Activated CD4-positive, alpha-beta memory T cell treated with anti-CD3 and anti-CD28 coated beads for 36 hours (primary cell): ENCODE measurements around the gene C2CD3. TPM values are rescaled to one million over a fixed set of nuclear protein-coding genes. Genes with fewer than 3 reads are reported as not detected.

Source experiments
- CTCF ChIA-PET: fragments of 350-600 bp; sonication (Branson Sonifier 250); formaldehyde crosslinking; loops from one replicate; lab custom pipeline; 2021; ENCODE audit warnings: antibody characterized with exemption, inconsistent platforms; lab: Charles Lee
- POLR2A ChIA-PET: fragments of 350-600 bp; sonication (Branson Sonifier 250); formaldehyde crosslinking; loops from one replicate; lab custom pipeline; 2021; ENCODE audit warnings: antibody characterized with exemption; lab: Charles Lee
- DNase-seq: peaks from one replicate; pipeline ENCODE4 v3.0.0-alpha.2; 2020
- H3K27ac Mint-ChIP-seq: one replicate; pipeline ENCODE4 v1.8.0; 2021; ENCODE audit warnings: mixed read lengths
- H3K27me3 Mint-ChIP-seq: one replicate; pipeline ENCODE4 v1.8.0; 2021; ENCODE audit warnings: mixed read lengths
- H3K36me3 Mint-ChIP-seq: one replicate; pipeline ENCODE4 v1.8.0; 2021; ENCODE audit warnings: mixed read lengths
- H3K4me1 Mint-ChIP-seq: one replicate; pipeline ENCODE4 v1.8.0; 2021; ENCODE audit warnings: low read depth, mixed read lengths
- H3K4me3 Mint-ChIP-seq: one replicate; pipeline ENCODE4 v1.8.0; 2021; ENCODE audit warnings: mild to moderate bottlenecking, mixed read lengths
- H3K9me3 Mint-ChIP-seq: one replicate; pipeline ENCODE4 v1.8.0; 2021; ENCODE audit warnings: mixed read lengths
- intact Hi-C: fragments of 100-400 bp; cut with micrococcal nuclease; formaldehyde crosslinking; loops from one replicate; pipeline ENCODE4 v1.15.1; 2023
- total RNA-seq, 2 experiments: library from RNA; stranded (reverse); gene quantifications; one replicate each; pipeline ENCODE4 v1.2.3, GENCODE V29; 2021

The C2CD3 gene
- total RNA-seq, 2 experiments from 2014 or later, result 22.6 to 24.7 TPM

DNA sequence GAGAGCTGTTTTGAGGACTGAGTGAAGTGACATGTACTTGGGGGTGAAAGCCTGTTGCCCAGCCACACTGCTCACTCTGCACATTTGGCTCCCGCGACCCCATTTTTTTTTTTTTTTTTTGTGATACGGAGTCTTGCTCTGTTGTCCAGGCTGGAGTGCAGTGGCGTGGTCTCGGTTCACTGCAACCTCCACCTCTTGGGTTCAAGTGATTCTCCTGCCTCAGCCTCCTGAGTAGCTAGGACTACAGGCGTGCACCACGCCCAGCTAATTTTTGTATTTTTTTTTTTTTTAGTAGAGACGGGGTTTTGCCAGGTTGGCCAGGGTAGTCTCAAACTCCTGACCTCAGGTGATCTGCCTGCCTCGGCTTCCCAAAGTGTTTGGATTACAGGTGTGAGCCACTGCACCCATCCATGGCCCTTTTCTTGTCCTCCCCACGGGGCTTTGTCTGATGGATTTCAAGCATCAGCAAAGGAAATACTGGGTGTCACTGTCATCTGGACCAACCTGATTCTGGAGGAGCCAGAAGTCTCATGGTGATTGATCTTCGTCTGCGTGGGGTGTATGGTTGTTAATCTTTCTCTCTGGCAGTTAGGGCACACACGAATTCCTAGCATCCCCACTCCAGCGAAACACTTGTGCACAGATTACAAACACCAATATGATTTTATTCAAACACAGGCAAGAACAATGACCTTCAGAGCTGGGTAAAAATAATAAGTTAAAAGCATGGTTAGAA is 158.6 kb downstream of the C2CD3 start:
- H3K36me3 Mint-ChIP-seq, result peaks cover 21% of the 10 kb centered on the region
- H3K27ac Mint-ChIP-seq, result peak overlapping the region; percentile 95
- H3K27me3 Mint-ChIP-seq, result no peaks in the 10 kb centered on the region
- H3K4me1 Mint-ChIP-seq, result peaks cover 90% of the 10 kb centered on the region
- ChIA-PET POLR2A (interaction anchor here (0.7 to 6.1 kb wide), 14 partner anchors 7 to 1497 kb away, joined by 3 to 95 read pairs (median 6); partner anchors contain the start of gene UCP2), CTCF (interaction anchor here (0.6 to 2.0 kb wide), 4 partner anchors 7 to 32 kb away, joined by 3 to 7 read pairs (median 4); no protein-coding TSS in a partner anchor)
- intact Hi-C loops, result no loop called here
- H3K4me3 Mint-ChIP-seq, result no peak overlapping the region
- H3K9me3 Mint-ChIP-seq, result no peaks in the 10 kb centered on the region
- DNase-seq, result peak; percentile 44

DNA sequence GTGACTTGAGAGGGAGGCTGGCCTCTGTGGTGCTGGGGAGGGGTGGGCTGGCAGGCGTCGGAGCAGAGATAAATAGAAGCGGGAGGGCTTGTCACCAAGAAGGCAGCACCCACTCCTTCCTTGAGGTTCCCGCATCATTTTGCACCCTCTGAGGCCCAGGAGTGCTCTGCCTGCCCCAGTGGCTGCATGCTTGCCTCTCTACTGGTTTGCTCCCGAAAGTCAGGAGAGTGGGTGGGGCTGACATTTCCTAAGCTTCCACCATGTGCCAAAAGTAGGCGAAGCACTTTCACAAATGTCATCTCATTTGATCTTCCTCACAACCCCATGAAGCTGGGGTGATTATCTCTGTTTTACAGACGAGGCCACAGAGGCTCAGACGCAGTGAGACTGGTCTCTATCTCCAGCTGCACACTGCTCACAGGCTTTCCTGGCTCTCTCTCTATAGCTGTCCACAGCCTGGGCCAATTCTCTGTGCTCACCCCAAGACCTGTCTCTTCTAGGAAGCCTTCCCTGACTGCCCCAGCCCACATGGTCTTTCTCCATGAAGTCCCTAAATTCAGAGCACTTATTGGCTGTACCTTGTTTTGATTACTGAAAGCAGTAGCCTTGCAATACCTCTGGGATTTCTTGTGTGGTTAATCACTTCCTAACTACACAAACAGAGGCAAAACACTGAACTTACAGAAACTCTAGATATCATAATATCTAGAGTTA is 159.3 kb downstream of the C2CD3 start:
- Mint-ChIP-seq H3K27me3 (no peaks in the 10 kb centered on the region), H3K4me3 (peak overlapping the region; percentile 24), H3K9me3 (no peaks in the 10 kb centered on the region), H3K4me1 (peaks cover 86% of the 10 kb centered on the region), H3K27ac (peak overlapping the region; percentile 95), H3K36me3 (peaks cover 14% of the 10 kb centered on the region)
- intact Hi-C loops, result loop anchor here (1.0 to 2.0 kb wide), 5 partner anchors 9 to 31 kb away; no protein-coding TSS in a partner anchor
- POLR2A ChIA-PET, result interaction anchor here (0.7 to 6.1 kb wide), 11 partner anchors 8 to 134 kb away, joined by 3 to 95 read pairs (median 7); partner anchors contain the start of gene UCP2
- peak; percentile 84 for DNase-seq
- CTCF ChIA-PET, result interaction anchor here (0.6 to 2.0 kb wide), 4 partner anchors 8 to 31 kb away, joined by 3 to 7 read pairs (median 4); no protein-coding TSS in a partner anchor

DNA sequence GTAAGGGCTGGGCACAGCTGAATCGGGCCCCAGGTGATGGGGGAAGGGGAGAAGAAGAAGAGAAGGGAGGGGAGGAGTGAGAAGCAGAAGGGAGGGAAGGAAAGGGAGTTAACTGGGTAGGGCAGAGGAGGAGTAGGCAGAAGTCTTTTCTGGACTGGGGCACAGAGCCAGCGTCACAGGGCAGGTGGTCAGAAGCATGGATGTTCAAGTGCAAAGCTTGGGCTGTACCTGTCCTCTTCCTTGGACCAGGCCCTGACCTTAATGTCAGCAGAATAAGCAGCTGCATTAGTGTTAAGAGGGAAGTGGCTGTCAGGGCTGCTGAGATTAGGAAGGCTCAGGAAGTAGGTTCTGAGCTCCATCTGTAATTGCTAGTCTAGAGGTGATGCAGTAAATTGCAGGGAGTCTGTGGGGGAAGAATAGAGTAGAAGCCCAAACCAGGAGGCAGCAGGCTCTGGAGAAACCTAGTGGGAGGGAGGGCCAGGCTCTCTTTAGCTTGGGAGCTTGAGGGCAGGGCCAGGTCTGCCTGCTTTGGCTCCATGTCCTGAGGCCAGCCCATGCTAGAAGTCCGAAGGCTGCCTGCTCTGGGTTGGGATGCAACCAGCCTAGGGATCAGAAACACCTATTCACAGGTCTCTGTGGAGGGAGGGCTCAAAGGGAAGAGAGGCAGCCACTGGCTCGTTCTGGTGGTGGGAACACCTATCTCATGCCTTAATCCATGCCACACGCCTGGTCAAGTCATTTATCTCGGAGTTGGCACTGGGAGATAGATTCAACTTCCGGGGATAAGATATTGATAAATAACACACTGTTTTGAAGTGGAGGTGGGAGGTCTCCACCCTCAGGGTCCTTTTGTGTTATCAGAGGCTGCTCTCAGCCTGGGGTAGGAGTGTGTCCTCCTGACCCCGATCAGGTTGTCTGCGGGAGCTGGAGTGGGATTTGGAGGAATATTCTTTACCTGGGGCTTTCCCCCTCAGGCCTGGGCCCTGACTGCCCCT is 160.2 kb downstream of the C2CD3 start:
- H3K9me3 Mint-ChIP-seq, result no peaks in the 10 kb centered on the region
- H3K4me3 Mint-ChIP-seq, result peak overlapping the region; percentile 24
- no peaks in the 10 kb centered on the region for H3K27me3 Mint-ChIP-seq
- H3K27ac Mint-ChIP-seq, result peak overlapping the region; percentile 95
- intact Hi-C loops, result loop anchor here (1.0 to 2.0 kb wide), 5 partner anchors 10 to 30 kb away; no protein-coding TSS in a partner anchor
- peaks cover 7% of the 10 kb centered on the region for H3K36me3 Mint-ChIP-seq
- POLR2A ChIA-PET, result interaction anchor here (0.8 to 6.1 kb wide), 8 partner anchors 9 to 39 kb away, joined by 3 to 95 read pairs (median 10); partner anchors contain the start of gene UCP2
- no peak for DNase-seq
- CTCF ChIA-PET, result interaction anchor here (1.0 to 2.0 kb wide), 3 partner anchors 15 to 30 kb away, joined by 3 to 7 read pairs (median 4); no protein-coding TSS in a partner anchor
- peaks cover 86% of the 10 kb centered on the region for H3K4me1 Mint-ChIP-seq

DNA sequence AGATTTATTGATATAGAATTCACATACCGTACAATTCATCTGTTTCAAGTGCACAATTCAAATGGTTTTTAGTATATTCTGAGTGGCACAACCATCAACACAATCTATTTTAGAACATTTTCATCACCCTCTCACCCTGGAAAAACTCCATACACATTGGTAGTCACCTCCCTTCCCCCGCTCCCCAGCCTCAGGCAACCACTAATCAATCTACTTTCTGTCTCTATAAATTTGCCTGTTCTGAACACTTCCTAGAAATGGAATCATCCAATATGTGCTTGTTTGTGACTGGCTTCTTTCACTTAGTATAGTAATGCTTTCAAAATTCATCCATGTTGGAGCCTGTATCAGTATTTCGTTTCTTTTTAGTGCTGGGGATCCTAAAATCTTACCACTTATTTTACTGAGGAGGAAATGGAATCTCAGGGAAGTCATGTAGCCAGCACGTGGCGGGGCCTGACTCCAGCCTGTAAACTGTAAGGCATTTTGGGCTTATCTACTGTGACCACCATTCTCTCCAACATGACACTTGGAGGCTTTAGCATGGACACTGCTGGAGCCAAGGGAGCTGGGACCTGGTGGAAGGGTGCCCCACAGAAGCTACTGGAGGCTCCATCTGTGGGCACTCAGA is 161.0 kb downstream of the C2CD3 start:
- Mint-ChIP-seq H3K4me3 (no peak overlapping the region), H3K36me3 (peaks cover 3% of the 10 kb centered on the region), H3K4me1 (peaks cover 86% of the 10 kb centered on the region), H3K27me3 (no peaks in the 10 kb centered on the region), H3K27ac (peak overlapping the region; percentile 95), H3K9me3 (no peaks in the 10 kb centered on the region)
- ChIA-PET CTCF (interaction anchor here (1.0 to 1.5 kb wide), 3 partner anchors 12 to 25 kb away, joined by 3 to 4 read pairs (median 3); no protein-coding TSS in a partner anchor), POLR2A (interaction anchor here (0.6 to 6.1 kb wide), 8 partner anchors 10 to 38 kb away, joined by 3 to 95 read pairs (median 6); partner anchors contain the start of gene UCP2)
- peak; percentile 71 for DNase-seq
- intact Hi-C loops, result loop anchor here (2.0 to 5.0 kb wide), 3 partner anchors 17 to 37 kb away; no protein-coding TSS in a partner anchor

DNA sequence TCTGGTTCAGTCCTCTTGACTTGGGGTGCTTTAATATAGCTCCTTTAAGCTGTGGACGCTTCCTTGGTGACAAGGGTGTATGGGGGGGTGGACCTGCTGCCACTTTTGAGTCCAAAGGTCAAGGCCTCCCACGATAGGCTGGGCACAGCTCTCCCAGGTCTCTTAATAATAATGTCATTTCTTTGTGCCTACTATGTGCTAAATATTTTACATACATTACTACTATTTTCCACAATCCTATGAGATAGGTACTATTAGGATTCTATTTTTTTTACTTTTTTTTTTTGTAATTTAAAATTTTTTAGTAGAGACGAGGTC is 161.6 kb downstream of the C2CD3 start:
- intact Hi-C loops, result loop anchor here (5.0 kb wide), 1 partner anchor 37 kb away; no protein-coding TSS in a partner anchor

DNA sequence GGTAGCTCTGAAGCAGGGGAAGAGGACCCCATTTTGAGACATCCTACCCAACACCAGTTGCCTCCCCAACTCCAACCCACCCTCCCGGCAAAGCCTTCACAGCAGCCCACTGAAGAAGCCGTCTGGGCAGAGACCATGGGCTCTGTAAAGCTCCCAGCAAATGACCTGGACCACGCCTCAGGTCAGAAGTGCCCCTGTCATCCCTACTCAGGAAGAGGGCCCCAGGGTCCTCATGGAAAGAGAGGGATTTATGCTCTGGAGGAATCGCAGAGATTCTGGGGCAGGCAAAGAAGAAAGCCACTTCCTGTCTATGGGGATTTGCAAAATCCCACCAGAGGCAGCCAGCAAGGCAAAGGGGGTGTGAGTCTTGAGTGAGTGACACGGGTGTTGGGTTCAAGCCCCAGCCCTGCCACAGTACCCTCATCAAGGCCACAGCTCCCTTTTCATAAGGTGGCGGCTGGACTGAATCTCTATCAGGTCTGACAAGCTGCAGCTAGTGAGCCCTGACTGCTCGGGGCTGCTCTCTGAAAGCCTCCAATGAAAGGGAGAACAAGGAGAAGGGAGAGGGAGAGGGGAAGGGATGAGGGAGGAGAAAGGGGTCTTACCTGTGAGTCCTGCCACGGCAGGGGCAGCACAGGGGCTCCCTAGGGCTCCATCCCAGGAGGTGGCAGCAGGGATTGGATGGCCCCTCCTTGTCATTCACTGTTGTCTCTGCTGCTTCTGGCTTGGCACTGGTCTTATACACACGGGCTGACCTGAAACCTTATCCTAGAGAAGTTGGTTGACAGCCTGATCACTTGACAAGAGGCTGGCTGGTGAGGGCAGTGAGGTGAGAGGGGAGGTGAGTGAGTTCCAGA is 162.2 kb downstream of the C2CD3 start, which contains the start of gene UCP3:
TSS of gene UCP3 (minus strand) at position 713 of the 857 bp plus-strand sequence. CDS start 2,043 bp downstream, outside the sequence.
- ChIA-PET CTCF (interaction anchor here (0.7 to 1.5 kb wide), 3 partner anchors 11 to 28 kb away, joined by 3 to 5 read pairs (median 4); no protein-coding TSS in a partner anchor), POLR2A (interaction anchor here (0.8 to 2.6 kb wide), 5 partner anchors 11 to 29 kb away, joined by 3 to 8 read pairs (median 5); partner anchors contain the start of gene UCP2)
- Mint-ChIP-seq H3K27ac (peak within 1 kb of the TSS; percentile 95), H3K4me1 (peaks cover 87% of the 10 kb centered on the region), H3K9me3 (no peaks in the 10 kb centered on the region), H3K27me3 (no peaks in the 10 kb centered on the region), H3K4me3 (no peak within 1 kb of the TSS), H3K36me3 (peaks cover 6% of the 10 kb centered on the region)
- DNase-seq, result no peak
- intact Hi-C loops, result loop anchor here (5.0 kb wide), 1 partner anchor 36 kb away; no protein-coding TSS in a partner anchor

More for the DNA sequence above, 161.6 kb downstream of the C2CD3 start:
- no peak for DNase-seq
- peaks cover 86% of the 10 kb centered on the region for H3K4me1 Mint-ChIP-seq
- peaks cover 3% of the 10 kb centered on the region for H3K36me3 Mint-ChIP-seq
- H3K27me3 Mint-ChIP-seq, result no peaks in the 10 kb centered on the region
- ChIA-PET CTCF (interaction anchor here (0.7 to 1.5 kb wide), 3 partner anchors 11 to 28 kb away, joined by 3 to 5 read pairs (median 4); no protein-coding TSS in a partner anchor), POLR2A (interaction anchor here (0.6 to 2.6 kb wide), 4 partner anchors 12 to 30 kb away, joined by 3 to 8 read pairs (median 5); partner anchors contain the start of gene UCP2)
- peak overlapping the region; percentile 76 for H3K27ac Mint-ChIP-seq
- H3K9me3 Mint-ChIP-seq, result no peaks in the 10 kb centered on the region
- no peak overlapping the region for H3K4me3 Mint-ChIP-seq

DNA sequence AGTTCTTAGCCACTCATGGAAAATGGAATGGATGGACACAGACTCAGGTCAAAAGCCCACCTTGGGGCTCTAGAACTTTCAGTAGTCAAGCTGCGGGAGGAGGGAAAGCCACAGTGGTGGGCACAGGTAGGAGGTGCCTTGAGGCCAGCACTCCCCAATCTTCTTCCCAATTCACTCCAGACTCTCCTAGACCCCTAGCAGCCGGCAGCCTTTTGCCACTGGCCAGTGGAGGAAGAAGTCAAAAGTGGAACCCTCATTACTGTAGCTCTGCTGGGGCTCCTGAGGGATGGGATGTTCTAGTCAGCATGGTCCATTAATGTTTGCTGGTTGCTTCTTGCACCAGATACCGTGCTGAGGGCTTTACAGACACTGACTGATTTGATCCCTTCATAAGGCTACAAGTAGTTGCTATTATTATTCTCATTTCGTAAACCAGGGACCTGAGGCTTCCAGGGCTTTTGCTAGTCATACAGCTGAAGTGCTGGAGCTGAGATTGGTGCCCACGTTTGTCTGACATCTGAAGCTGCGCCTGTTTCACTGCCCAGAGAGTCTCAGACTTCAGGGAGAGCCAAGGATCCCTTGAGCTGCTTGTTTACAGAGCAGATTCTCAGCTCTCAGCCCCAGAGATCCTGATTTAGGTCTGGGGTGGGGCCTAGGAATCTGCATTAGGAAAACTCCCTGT is 163.0 kb downstream of the C2CD3 start:
- intact Hi-C loops, result loop anchor here (5.0 kb wide), 1 partner anchor 36 kb away; no protein-coding TSS in a partner anchor
- Mint-ChIP-seq H3K36me3 (peaks cover 10% of the 10 kb centered on the region), H3K9me3 (no peaks in the 10 kb centered on the region), H3K27ac (no peak overlapping the region), H3K27me3 (no peaks in the 10 kb centered on the region), H3K4me1 (peaks cover 80% of the 10 kb centered on the region), H3K4me3 (no peak overlapping the region)
- POLR2A ChIA-PET, result interaction anchor here (1.2 to 2.6 kb wide), 4 partner anchors 10 to 27 kb away, joined by 4 to 8 read pairs (median 6); partner anchors contain the start of gene UCP2
- CTCF ChIA-PET, result interaction anchor here (1.5 kb wide), 1 partner anchor 10 kb away, joined by 4 read pairs; no protein-coding TSS in a partner anchor
- DNase-seq, result no peak

DNA sequence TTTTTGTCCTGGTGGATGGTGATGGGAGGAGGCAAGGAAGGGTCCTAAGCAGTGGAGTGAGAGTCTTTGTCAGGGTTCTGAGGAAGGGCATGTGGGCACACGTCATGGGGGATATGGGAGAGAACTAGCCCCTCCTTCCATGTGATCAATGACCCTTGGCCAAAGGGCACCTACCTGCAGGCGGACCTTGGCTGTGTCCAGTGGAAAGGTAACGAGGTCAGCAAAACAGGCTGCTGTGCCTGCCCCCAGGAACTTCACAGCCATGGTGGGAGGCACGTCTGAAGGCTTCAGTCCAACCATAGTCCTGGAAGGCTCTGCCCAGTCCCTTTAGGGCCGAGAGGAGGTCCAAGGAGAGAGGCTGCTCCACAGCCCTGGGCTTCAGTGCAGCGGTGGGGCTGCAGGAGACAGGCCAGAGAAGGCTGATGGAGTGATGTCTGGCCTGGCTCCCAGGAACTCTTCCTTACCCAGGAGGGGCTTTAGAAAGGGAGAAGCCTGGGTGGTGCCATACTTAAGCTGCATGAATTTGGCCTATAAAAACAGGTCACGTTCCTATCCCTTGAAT is 164.0 kb downstream of the C2CD3 start:
- no peaks in the 10 kb centered on the region for H3K27me3 Mint-ChIP-seq
- H3K4me3 Mint-ChIP-seq, result no peak overlapping the region
- intact Hi-C loops, result loop anchor here (5.0 kb wide), 1 partner anchor 35 kb away; no protein-coding TSS in a partner anchor
- peak overlapping the region; percentile 44 for H3K27ac Mint-ChIP-seq
- CTCF ChIA-PET, result no interaction called here
- POLR2A ChIA-PET, result interaction anchor here (1.2 to 2.6 kb wide), 2 partner anchors 24 to 26 kb away, joined by 4 to 8 read pairs; partner anchors contain the start of gene UCP2
- H3K36me3 Mint-ChIP-seq, result peaks cover 11% of the 10 kb centered on the region
- H3K9me3 Mint-ChIP-seq, result no peaks in the 10 kb centered on the region
- peaks cover 70% of the 10 kb centered on the region for H3K4me1 Mint-ChIP-seq
- DNase-seq, result no peak
